ENCODE measurements around the gene CNIH1.
"Not testable (repeated sequence)": the region's sequence is repeated elsewhere in the genome, so short reads cannot be mapped to it uniquely, and the experiment has no call there.

The CNIH1 gene

DNA sequence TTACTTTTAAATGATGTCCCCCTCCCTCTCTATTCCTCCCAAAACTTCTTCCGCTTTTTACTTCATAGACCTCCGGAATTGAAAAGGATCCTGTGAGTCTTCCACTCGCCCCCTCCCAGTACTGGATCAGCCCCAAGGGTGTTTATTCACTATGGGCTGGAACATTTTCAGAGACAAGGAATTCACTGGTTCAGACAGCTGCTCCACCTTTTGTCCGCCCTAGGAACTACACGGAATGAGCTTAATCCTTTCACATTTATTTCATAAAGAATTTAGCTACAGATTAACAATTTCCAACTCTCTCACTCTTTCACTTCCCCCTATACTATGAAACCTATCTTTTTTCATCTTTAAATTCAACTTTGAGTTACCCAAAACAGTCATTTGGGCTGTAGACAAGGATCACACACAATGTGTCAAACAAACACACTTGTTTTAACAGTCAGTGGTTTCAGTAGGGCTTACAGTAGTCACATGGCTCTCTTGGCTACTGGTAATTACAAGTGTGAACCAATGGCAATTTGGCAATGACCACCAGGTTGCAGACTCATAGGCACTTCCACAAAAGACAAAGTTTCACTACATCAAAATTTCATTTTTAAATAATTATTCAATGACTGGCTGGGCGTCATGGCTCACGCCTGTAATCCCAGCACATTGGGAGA is 20.6 kb downstream of the CNIH1 start:
- Histone ChIP-seq H3K27me3 (ENCODE audit: control insufficient read depth in 1 of 2, insufficient read depth in 2 of 2, low read length in 2 of 2) (no peaks in the 10 kb centered on the region), H3K27ac (ENCODE audit: low read depth, low read length) (no peak overlapping the region), H3K9ac (ENCODE audit: low read depth in 1 of 2, low read length in 2 of 2) (no peak overlapping the region), H3K9me3 (ENCODE audit: control insufficient read depth in 1 of 2, low read length in 2 of 2) (no peaks in the 10 kb centered on the region), H3K36me3 (ENCODE audit: control insufficient read depth in 1 of 2, insufficient read depth in 2 of 2, low read length in 2 of 2) (peaks cover 0 to 6% of the 10 kb centered on the region in 2 donors), H3K4me1 (ENCODE audit: control insufficient read depth in 1 of 2, insufficient read depth in 2 of 2, low read length in 2 of 2) (peaks cover 0 to 3% of the 10 kb centered on the region in 2 donors), H3K4me3 (ENCODE audit: low read depth in 1 of 2, low read length in 2 of 2) (no peak overlapping the region)

DNA sequence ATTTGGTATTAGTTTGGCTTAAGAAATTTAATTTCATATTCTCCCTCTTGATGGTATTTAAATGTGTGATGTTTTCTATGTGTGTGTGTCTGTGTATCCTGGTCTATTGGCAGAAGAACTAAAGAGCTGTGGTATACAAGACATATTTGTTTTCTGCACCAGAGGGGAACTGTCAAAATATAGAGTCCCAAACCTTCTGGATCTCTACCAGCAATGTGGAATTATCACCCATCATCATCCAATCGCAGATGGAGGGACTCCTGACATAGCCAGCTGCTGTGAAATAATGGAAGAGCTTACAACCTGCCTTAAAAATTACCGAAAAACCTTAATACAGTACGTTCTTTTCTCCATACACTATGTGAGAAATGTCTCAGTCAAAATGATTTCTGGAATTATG is 29.8 kb downstream of the CNIH1 start:
- Histone ChIP-seq H3K9ac (ENCODE audit: low read depth in 1 of 2, low read length in 2 of 2) (no peak overlapping the region), H3K36me3 (ENCODE audit: control insufficient read depth in 1 of 2, insufficient read depth in 2 of 2, low read length in 2 of 2) (peaks cover 0 to 10% of the 10 kb centered on the region in 2 donors), H3K9me3 (ENCODE audit: control insufficient read depth in 1 of 2, low read length in 2 of 2) (no peaks in the 10 kb centered on the region), H3K4me1 (ENCODE audit: control insufficient read depth in 1 of 2, insufficient read depth in 2 of 2, low read length in 2 of 2) (no peaks in the 10 kb centered on the region), H3K27me3 (ENCODE audit: control insufficient read depth in 1 of 2, insufficient read depth in 2 of 2, low read length in 2 of 2) (no peaks in the 10 kb centered on the region), H3K4me3 (ENCODE audit: low read depth in 1 of 2, low read length in 2 of 2) (no peak overlapping the region), H3K27ac (ENCODE audit: low read depth, low read length) (no peak overlapping the region)

DNA sequence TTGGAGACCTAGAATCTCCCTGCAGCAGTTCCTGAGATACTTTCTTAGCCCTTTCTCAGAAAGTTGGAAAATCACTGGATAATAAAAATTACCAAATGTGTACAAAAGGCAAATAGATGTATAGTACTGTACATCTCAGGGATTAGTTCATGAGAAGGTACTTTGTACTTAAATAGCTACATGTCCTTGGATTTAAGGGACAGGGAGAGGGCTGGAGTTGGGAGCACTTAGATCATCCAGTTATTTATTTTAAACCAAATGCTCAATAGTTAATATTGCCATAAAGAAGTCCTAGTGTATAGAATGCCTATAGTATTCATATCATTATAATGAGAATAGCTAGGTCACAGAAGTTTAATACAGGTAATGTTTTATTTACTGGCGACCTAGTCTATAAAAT is 31.0 kb downstream of the CNIH1 start:
- Histone ChIP-seq H3K9me3 (ENCODE audit: control insufficient read depth in 1 of 2, low read length in 2 of 2) (no peaks in the 10 kb centered on the region), H3K27ac (ENCODE audit: low read depth, low read length) (no peak overlapping the region), H3K36me3 (ENCODE audit: control insufficient read depth in 1 of 2, insufficient read depth in 2 of 2, low read length in 2 of 2) (peaks cover 0 to 10% of the 10 kb centered on the region in 2 donors), H3K4me1 (ENCODE audit: control insufficient read depth in 1 of 2, insufficient read depth in 2 of 2, low read length in 2 of 2) (no peaks in the 10 kb centered on the region), H3K27me3 (ENCODE audit: control insufficient read depth in 1 of 2, insufficient read depth in 2 of 2, low read length in 2 of 2) (no peaks in the 10 kb centered on the region), H3K4me3 (ENCODE audit: low read depth in 1 of 2, low read length in 2 of 2) (no peak overlapping the region), H3K9ac (ENCODE audit: low read depth in 1 of 2, low read length in 2 of 2) (no peak overlapping the region)

DNA sequence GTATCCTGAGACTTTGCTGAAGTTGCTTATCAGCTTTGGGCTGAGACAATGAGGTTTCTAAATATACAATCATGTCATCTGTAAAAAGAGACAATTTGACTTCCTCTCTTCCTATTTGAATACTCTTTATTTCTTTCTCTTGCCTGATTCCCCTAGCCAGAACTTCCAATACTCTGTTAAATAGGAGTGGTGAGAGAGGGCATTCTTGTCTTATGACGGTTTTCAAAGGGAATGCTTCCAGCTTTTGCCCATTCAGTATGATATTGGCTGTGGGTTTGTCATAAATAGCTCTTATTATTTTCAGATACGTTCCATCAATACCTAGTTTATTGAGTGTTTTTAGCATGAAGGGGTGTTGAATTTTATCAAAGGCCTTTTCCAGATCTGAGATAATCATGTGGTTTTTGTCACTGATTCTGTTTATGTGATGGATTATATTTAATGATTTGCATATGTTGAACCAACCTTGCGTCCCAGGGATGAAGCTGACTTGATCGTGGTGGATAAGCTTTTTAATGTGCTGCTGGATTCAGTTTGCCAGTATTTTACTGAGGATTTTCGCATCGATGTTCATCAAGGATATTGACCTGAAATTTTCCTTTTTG is 37.7 kb downstream of the CNIH1 start:
- not testable (repeated sequence) for H3K4me1 ChIP-seq (ENCODE audit: control insufficient read depth in 1 of 2, insufficient read depth in 2 of 2, low read length in 2 of 2); H3K4me3 ChIP-seq (ENCODE audit: low read depth in 1 of 2, low read length in 2 of 2); H3K9me3 ChIP-seq (ENCODE audit: control insufficient read depth in 1 of 2, low read length in 2 of 2); H3K27me3 ChIP-seq (ENCODE audit: control insufficient read depth in 1 of 2, insufficient read depth in 2 of 2, low read length in 2 of 2); H3K27ac ChIP-seq (ENCODE audit: low read depth, low read length); H3K36me3 ChIP-seq (ENCODE audit: control insufficient read depth in 1 of 2, insufficient read depth in 2 of 2, low read length in 2 of 2); H3K9ac ChIP-seq (ENCODE audit: low read depth in 1 of 2, low read length in 2 of 2)

DNA sequence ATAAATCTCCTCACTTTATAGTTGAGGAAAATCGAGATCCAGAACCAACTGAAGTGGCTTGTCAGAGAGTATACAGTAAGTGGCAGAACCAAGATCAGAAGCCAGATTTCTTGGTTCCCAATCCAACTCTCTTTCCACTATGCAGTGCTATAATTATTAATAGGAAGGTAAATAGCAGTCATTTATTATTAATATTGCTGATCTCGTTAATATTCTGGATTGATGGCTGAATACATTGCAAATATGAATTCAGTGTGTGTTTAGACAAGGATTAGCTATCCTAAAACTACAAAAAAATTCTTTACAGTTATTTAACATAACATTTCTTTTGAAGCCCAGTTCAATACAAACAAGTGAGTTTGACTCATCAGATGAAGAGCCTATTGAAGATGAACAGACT is 41.6 kb downstream of the CNIH1 start:
- Histone ChIP-seq H3K9ac (ENCODE audit: low read depth in 1 of 2, low read length in 2 of 2) (no peak overlapping the region), H3K27ac (ENCODE audit: low read depth, low read length) (no peak overlapping the region), H3K36me3 (ENCODE audit: control insufficient read depth in 1 of 2, insufficient read depth in 2 of 2, low read length in 2 of 2) (no peaks in the 10 kb centered on the region), H3K4me3 (ENCODE audit: low read depth in 1 of 2, low read length in 2 of 2) (no peak overlapping the region), H3K9me3 (ENCODE audit: control insufficient read depth in 1 of 2, low read length in 2 of 2) (no peaks in the 10 kb centered on the region), H3K4me1 (ENCODE audit: control insufficient read depth in 1 of 2, insufficient read depth in 2 of 2, low read length in 2 of 2) (peaks cover 9 to 12% of the 10 kb centered on the region in 2 donors), H3K27me3 (ENCODE audit: control insufficient read depth in 1 of 2, insufficient read depth in 2 of 2, low read length in 2 of 2) (no peaks in the 10 kb centered on the region)

DNA sequence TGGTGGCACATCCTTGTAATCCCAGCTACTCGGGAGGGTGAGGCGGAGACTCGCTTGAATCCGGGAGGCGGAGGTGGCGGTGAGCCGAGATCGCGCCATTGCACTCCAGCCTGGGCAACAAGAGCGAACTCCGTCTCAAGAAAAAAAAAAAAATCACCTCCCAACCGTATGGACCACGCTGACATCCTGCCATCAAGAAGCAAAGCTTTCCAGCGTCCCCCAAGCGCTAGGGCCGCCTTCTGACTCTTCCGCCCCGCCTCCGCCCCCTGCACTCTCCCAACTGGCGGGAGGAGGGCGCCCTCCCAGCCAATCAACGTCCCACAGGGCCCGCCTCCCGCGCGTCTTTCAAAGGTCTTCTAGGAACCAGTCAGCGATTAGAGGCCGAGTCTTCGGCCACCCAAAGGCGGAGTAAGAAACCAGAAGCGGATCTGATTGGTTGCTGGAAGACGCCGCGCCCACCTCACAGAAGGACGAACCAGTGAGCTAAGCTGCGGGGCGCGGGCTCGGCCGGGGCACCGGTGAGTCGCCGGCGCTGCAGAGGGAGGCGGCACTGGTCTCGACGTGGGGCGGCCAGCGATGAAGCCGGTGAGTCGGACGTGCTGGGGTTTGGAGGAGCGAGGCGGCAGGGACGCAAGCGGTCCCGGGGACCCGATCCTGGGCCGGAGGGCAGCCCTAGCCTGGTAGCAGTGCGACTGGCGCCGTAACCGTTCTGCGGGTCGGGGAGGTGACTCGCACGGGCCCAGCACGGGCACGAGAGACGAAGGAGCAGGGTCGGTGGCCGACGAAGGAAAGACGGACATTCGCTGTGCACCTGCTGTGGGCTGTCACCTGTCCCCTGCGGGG is 44.5 kb downstream of the CNIH1 start, which contains the start of gene CDKN3:
Gene CDKN3 (plus strand): TSS at position 515 of the 843 bp plus-strand sequence. CDS start 62 bp downstream, at position 577.
- Histone ChIP-seq H3K9me3 (ENCODE audit: control insufficient read depth in 1 of 2, low read length in 2 of 2) (no peaks in the 10 kb centered on the region), H3K27ac (ENCODE audit: low read depth, low read length) (peak within 1 kb of the TSS; percentile 62), H3K9ac (ENCODE audit: low read depth in 1 of 2, low read length in 2 of 2) (peak within 1 kb of the TSS; percentile 89 to 98), H3K36me3 (ENCODE audit: control insufficient read depth in 1 of 2, insufficient read depth in 2 of 2, low read length in 2 of 2) (no peaks in the 10 kb centered on the region), H3K27me3 (ENCODE audit: control insufficient read depth in 1 of 2, insufficient read depth in 2 of 2, low read length in 2 of 2) (no peaks in the 10 kb centered on the region), H3K4me1 (ENCODE audit: control insufficient read depth in 1 of 2, insufficient read depth in 2 of 2, low read length in 2 of 2) (peaks cover 9 to 12% of the 10 kb centered on the region in 2 donors), H3K4me3 (ENCODE audit: low read depth in 1 of 2, low read length in 2 of 2) (peak within 1 kb of the TSS; percentile 96 to 97)

DNA sequence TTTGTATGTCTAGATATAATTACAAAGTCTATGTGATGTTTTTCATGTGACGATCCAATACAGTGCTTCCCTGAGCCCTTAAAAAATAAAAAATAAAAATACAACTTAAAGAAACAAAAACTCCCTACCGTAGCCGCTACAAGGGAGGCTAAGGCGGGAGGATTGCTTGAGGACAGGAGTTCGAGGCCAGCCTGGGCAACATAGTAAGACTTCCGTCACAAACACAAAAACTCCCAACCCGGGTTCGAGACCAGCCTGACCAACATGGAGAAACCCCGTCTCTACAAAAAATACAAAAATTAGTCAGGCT is 45.0 kb downstream of the CNIH1 start:
- Histone ChIP-seq H3K36me3 (ENCODE audit: control insufficient read depth in 1 of 2, insufficient read depth in 2 of 2, low read length in 2 of 2) (no peaks in the 10 kb centered on the region), H3K9me3 (ENCODE audit: control insufficient read depth in 1 of 2, low read length in 2 of 2) (no peaks in the 10 kb centered on the region), H3K9ac (ENCODE audit: low read depth in 1 of 2, low read length in 2 of 2) (peak overlapping the region; percentile 43 to 72), H3K4me3 (ENCODE audit: low read depth in 1 of 2, low read length in 2 of 2) (peak overlapping the region; percentile 80 to 97), H3K27ac (ENCODE audit: low read depth, low read length) (no peak overlapping the region), H3K27me3 (ENCODE audit: control insufficient read depth in 1 of 2, insufficient read depth in 2 of 2, low read length in 2 of 2) (no peaks in the 10 kb centered on the region), H3K4me1 (ENCODE audit: control insufficient read depth in 1 of 2, insufficient read depth in 2 of 2, low read length in 2 of 2) (peaks cover 9 to 12% of the 10 kb centered on the region in 2 donors)

DNA sequence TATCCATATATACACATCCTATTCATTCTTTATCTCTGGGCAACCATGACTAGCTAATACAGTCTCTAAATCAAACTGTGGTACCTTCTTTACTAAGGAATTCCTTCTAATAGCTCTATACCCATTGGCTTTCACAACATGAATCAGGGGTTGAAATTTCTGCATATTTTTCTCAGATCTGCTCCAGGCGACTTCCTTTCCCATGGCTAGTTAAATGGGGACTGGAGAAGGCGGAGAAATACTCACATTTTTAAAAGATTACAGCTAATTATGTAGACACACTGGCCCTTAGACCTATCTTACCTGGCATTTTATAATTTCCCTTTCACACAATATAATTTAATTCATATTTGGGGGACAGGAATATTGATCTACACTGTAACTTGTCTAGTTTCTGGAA is 45.5 kb downstream of the CNIH1 start:
- Histone ChIP-seq H3K36me3 (ENCODE audit: control insufficient read depth in 1 of 2, insufficient read depth in 2 of 2, low read length in 2 of 2) (no peaks in the 10 kb centered on the region), H3K27ac (ENCODE audit: low read depth, low read length) (no peak overlapping the region), H3K27me3 (ENCODE audit: control insufficient read depth in 1 of 2, insufficient read depth in 2 of 2, low read length in 2 of 2) (no peaks in the 10 kb centered on the region), H3K9ac (ENCODE audit: low read depth in 1 of 2, low read length in 2 of 2) (no peak overlapping the region), H3K4me3 (ENCODE audit: low read depth in 1 of 2, low read length in 2 of 2) (no peak overlapping the region), H3K4me1 (ENCODE audit: control insufficient read depth in 1 of 2, insufficient read depth in 2 of 2, low read length in 2 of 2) (peaks cover 9 to 12% of the 10 kb centered on the region in 2 donors), H3K9me3 (ENCODE audit: control insufficient read depth in 1 of 2, low read length in 2 of 2) (no peaks in the 10 kb centered on the region)

DNA sequence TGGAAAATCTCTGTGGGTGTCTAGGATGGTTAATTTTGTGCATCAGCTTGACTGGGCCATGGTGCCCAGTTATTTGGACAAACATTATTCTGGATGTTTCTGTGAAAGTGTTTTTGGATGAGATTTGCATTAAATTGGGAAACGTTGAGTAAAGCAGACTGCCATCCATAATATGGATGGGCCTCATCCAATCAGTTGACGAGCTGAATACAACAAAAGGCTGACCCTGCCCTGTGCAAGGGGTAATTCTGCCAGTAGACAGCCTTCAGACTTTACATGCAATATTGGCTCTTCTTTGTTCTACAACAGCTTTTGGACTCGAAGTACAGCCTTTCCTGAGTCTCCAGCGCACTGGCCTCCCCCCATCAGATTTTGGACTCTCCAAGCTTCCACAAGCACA is 45.9 kb downstream of the CNIH1 start:
- H3K4me3 ChIP-seq (ENCODE audit: low read depth in 1 of 2, low read length in 2 of 2) = no peak overlapping the region
- H3K9me3 ChIP-seq (ENCODE audit: control insufficient read depth in 1 of 2, low read length in 2 of 2) = no peaks in the 10 kb centered on the region
- H3K27ac ChIP-seq (ENCODE audit: low read depth, low read length) = no peak overlapping the region
- H3K27me3 ChIP-seq (ENCODE audit: control insufficient read depth in 1 of 2, insufficient read depth in 2 of 2, low read length in 2 of 2) = no peaks in the 10 kb centered on the region
- H3K36me3 ChIP-seq (ENCODE audit: control insufficient read depth in 1 of 2, insufficient read depth in 2 of 2, low read length in 2 of 2) = no peaks in the 10 kb centered on the region
- peaks cover 9 to 12% of the 10 kb centered on the region in 2 donors for H3K4me1 ChIP-seq (ENCODE audit: control insufficient read depth in 1 of 2, insufficient read depth in 2 of 2, low read length in 2 of 2)
- no peak overlapping the region for H3K9ac ChIP-seq (ENCODE audit: low read depth in 1 of 2, low read length in 2 of 2)

DNA sequence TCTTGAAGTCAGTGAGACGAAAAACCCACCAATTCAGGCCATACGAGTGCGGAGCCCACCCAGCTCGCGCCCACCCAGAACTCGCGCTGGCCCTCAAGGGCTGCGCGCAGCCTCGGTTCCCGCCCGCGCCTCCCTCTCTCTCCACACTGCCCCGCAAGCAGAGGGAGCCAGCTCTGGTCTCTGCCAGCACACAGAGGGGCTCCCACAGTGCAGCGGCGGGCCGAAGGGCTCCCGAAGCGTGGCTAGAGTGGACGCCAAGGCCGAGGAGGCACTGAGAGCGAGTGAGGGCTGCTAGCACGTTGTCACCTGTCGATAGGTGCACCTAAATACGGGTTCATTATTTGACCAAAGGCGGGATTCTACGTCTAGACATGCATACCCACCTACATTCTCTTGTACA is 46.6 kb downstream of the CNIH1 start:
- H3K9ac ChIP-seq (ENCODE audit: low read depth in 1 of 2, low read length in 2 of 2) = no peak overlapping the region
- no peaks in the 10 kb centered on the region for H3K9me3 ChIP-seq (ENCODE audit: control insufficient read depth in 1 of 2, low read length in 2 of 2)
- H3K4me1 ChIP-seq (ENCODE audit: control insufficient read depth in 1 of 2, insufficient read depth in 2 of 2, low read length in 2 of 2) = peaks cover 9 to 12% of the 10 kb centered on the region in 2 donors
- H3K36me3 ChIP-seq (ENCODE audit: control insufficient read depth in 1 of 2, insufficient read depth in 2 of 2, low read length in 2 of 2) = no peaks in the 10 kb centered on the region
- H3K27me3 ChIP-seq (ENCODE audit: control insufficient read depth in 1 of 2, insufficient read depth in 2 of 2, low read length in 2 of 2) = no peaks in the 10 kb centered on the region
- no peak overlapping the region for H3K4me3 ChIP-seq (ENCODE audit: low read depth in 1 of 2, low read length in 2 of 2)
- H3K27ac ChIP-seq (ENCODE audit: low read depth, low read length) = no peak overlapping the region
